Activated CD4-positive, alpha-beta T cell treated with anti-CD3 and anti-CD28 coated beads for 36 hours (primary cell): ENCODE measurements around the gene OAF. TPM values are rescaled to one million over a fixed set of nuclear protein-coding genes. Genes with fewer than 3 reads are reported as not detected.
A peak's percentile ranks its signal among the peaks of the same experiment; 100 is the strongest.
"Not testable (repeated sequence)": the region's sequence is repeated elsewhere in the genome, so short reads cannot be mapped to it uniquely, and the experiment has no call there.

Experiments
- ATAC-seq: fragments of 200-7000 bp; cut with Tn5 transposase; one replicate; pipeline ENCODE4 v1.10.0; 2021; ENCODE audit warnings: mild to moderate bottlenecking, moderate library complexity
- CTCF ChIA-PET: fragments of 350-600 bp; sonication (Branson Sonifier 250); formaldehyde crosslinking; loops from one replicate; lab custom pipeline; 2021; ENCODE audit warnings: antibody characterized with exemption; lab: Charles Lee
- POLR2A ChIA-PET: fragments of 350-600 bp; sonication (Branson Sonifier 250); formaldehyde crosslinking; loops from one replicate; lab custom pipeline; 2021; ENCODE audit warnings: antibody characterized with exemption, inconsistent platforms; lab: Charles Lee
- DNase-seq: peaks from one replicate; pipeline ENCODE4 v3.0.0-alpha.2; 2020
- H3K27ac Mint-ChIP-seq: one replicate; pipeline ENCODE4 v1.8.0; 2021; ENCODE audit warnings: mixed read lengths
- H3K27me3 Mint-ChIP-seq: one replicate; pipeline ENCODE4 v1.8.0; 2021; ENCODE audit warnings: mixed read lengths
- H3K36me3 Mint-ChIP-seq: one replicate; pipeline ENCODE4 v1.8.0; 2021; ENCODE audit warnings: low read depth, mixed read lengths
- H3K4me1 Mint-ChIP-seq: one replicate; pipeline ENCODE4 v1.8.0; 2021; ENCODE audit warnings: mixed read lengths
- H3K4me3 Mint-ChIP-seq: one replicate; pipeline ENCODE4 v1.8.0; 2021; ENCODE audit warnings: mild to moderate bottlenecking, moderate library complexity, mixed read lengths
- H3K9me3 Mint-ChIP-seq: one replicate; pipeline ENCODE4 v1.8.0; 2021; ENCODE audit warnings: low read depth, mixed read lengths
- intact Hi-C, 2 experiments: fragments of 100-400 bp; cut with DNase I in 1 of 2; cut with micrococcal nuclease in 1 of 2; formaldehyde crosslinking; loops; one replicate each; pipeline versions ENCODE4 v1.14.2 to v1.15.1; 2022 to 2024; cut with DNase I, micrococcal nuclease
- total RNA-seq, 2 experiments: library from RNA; stranded (reverse); gene quantifications; one replicate each; pipeline ENCODE4 v1.2.3, GENCODE V29; 2021

The OAF gene
- total RNA-seq, 2 experiments from 2014 or later = 1.4 to 1.6 TPM

DNA sequence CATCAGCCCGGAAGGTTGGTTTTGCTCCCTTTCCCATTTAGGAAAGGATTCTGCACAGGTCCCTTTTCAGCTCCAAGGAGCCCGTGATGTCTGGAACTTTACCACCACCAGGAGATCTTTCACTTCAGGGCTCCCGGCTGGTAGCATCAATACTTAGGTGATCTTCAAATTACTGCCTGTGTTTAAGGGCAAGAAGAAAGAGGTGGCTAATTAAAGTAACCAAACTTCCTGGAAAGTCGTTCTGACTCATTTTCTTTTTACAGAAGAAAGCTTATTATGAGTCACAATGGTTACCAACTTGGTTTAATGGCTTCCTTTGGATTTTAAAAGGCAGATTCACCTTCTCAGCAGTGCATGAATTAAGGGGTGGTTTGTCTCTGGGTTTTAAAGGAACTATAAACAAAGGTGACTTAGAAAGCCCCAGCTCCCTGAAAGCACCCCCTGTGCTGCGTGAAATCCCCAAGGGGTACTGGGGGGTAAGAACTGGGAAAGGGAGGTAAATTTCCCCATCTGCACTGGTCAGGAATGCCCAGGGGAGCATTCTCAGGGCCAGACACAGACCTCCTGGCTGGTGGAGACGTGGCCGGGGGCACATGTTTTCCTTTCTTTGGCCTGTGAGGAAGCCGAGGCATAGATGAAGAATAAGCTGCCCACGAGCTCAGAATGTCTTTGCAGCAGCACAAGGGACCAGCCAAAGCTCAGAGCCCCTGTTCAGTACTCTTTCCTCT lies 37.9 kb downstream of the OAF start:
- peaks cover 63% of the 10 kb centered on the region for H3K27me3 Mint-ChIP-seq
- H3K9me3 Mint-ChIP-seq = no peaks in the 10 kb centered on the region
- no peak overlapping the region for H3K4me3 Mint-ChIP-seq
- ATAC-seq (peak; percentile 88), DNase-seq (no peak)
- no peaks in the 10 kb centered on the region for H3K36me3 Mint-ChIP-seq
- intact Hi-C loops = loop anchor here in 1 of 2 experiments (1.0 to 10.0 kb wide), 3 partner anchors 38 to 586 kb away; no protein-coding TSS in a partner anchor
- H3K4me1 Mint-ChIP-seq = peaks cover 29% of the 10 kb centered on the region
- CTCF ChIA-PET = interaction anchor here (0.6 to 5.8 kb wide), 7 partner anchors 13 to 142 kb away, joined by 3 to 29 read pairs (median 4); no protein-coding TSS in a partner anchor
- H3K27ac Mint-ChIP-seq = peak overlapping the region; percentile 44
- POLR2A ChIA-PET = interaction anchor here (1.0 kb wide), 1 partner anchor 12 kb away, joined by 3 read pairs; no protein-coding TSS in a partner anchor

- Mint-ChIP-seq H3K27me3 (peaks cover 63% of the 10 kb centered on the region), H3K9me3 (no peaks in the 10 kb centered on the region), H3K36me3 (no peaks in the 10 kb centered on the region), H3K4me3 (no peak overlapping the region), H3K27ac (no peak overlapping the region), H3K4me1 (peaks cover 26% of the 10 kb centered on the region)
- ChIA-PET CTCF (interaction anchor here (0.9 to 5.8 kb wide), 5 partner anchors 13 to 85 kb away, joined by 4 to 29 read pairs (median 6); no protein-coding TSS in a partner anchor), POLR2A (interaction anchor here (1.0 kb wide), 1 partner anchor 13 kb away, joined by 3 read pairs; no protein-coding TSS in a partner anchor)
- no peak for DNase-seq
- intact Hi-C loops = loop anchor here in 1 of 2 experiments (10.0 kb wide), 1 partner anchor 585 kb away; no protein-coding TSS in a partner anchor
- no peak for ATAC-seq
These were observed 38.7 kb downstream of the OAF start for GRCh38 chr11:120249279-120250262.

DNA sequence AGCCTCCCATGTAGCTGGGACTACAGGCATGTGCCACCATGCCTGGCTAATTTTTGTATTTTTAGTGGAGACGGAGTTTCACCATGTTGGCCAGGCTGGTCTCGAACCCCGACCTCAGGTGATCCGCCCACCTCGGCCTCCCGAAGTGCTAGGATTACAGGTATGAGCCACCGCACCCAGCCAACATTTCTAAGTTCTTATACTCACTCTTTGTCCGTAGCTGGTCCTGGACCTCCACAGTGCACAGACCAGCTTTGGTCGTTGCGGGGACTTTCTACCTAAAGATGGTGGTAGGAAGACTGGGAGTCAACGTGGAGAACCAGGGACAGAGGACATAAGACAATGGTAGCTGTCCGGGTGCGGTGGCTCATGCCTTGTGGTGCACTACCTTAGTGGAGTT lies 42.5 kb downstream of the OAF start:
- H3K27me3 Mint-ChIP-seq = peaks cover 68% of the 10 kb centered on the region
- H3K4me3 Mint-ChIP-seq, H3K36me3 Mint-ChIP-seq, H3K27ac Mint-ChIP-seq, POLR2A ChIA-PET, intact Hi-C loops, DNase-seq, ATAC-seq, H3K9me3 Mint-ChIP-seq: not testable (repeated sequence)
- H3K4me1 Mint-ChIP-seq = peaks cover 13% of the 10 kb centered on the region
- CTCF ChIA-PET = interaction anchor here (0.7 kb wide), 1 partner anchor 26 kb away, joined by 3 read pairs; no protein-coding TSS in a partner anchor

GRCh38 chr11:120254788-120255518 lies 44.1 kb downstream of the OAF start:
- Mint-ChIP-seq H3K4me1 (peaks cover 1% of the 10 kb centered on the region), H3K4me3 (no peak overlapping the region), H3K27me3 (peaks cover 69% of the 10 kb centered on the region), H3K36me3 (no peaks in the 10 kb centered on the region), H3K9me3 (no peaks in the 10 kb centered on the region), H3K27ac (no peak overlapping the region)
- ChIA-PET CTCF (interaction anchor here (0.6 to 0.9 kb wide), 3 partner anchors 28 to 48 kb away, joined by 3 to 4 read pairs (median 3); no protein-coding TSS in a partner anchor), POLR2A (no interaction called here)
- no peak for ATAC-seq
- intact Hi-C loops = no loop called here
- no peak for DNase-seq

DNA sequence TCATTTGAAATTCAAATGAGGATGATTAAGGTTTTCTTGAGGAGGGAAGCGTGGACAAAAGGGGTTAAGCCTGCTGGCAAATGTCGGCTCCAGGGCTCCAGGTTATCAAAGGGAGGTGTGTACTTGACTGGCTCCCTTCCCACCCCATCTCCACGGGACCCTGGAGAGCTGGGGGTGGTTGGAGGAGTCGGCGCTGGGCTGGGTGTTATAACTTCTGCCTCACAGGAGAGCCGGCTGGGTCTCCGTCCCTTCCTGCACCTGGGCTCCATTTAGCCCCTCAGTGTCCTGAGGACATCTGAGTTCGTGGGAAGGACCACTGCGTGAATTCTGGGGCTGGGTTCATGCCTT lies 44.7 kb downstream of the OAF start:
- no peak for ATAC-seq
- no peak overlapping the region for H3K27ac Mint-ChIP-seq
- CTCF ChIA-PET = interaction anchor here (0.9 kb wide), 1 partner anchor 47 kb away, joined by 3 read pairs; no protein-coding TSS in a partner anchor
- DNase-seq = no peak
- intact Hi-C loops = no loop called here
- no peaks in the 10 kb centered on the region for H3K9me3 Mint-ChIP-seq
- H3K4me1 Mint-ChIP-seq = no peaks in the 10 kb centered on the region
- peaks cover 65% of the 10 kb centered on the region for H3K27me3 Mint-ChIP-seq
- no peak overlapping the region for H3K4me3 Mint-ChIP-seq
- H3K36me3 Mint-ChIP-seq = no peaks in the 10 kb centered on the region
- POLR2A ChIA-PET = no interaction called here

DNA sequence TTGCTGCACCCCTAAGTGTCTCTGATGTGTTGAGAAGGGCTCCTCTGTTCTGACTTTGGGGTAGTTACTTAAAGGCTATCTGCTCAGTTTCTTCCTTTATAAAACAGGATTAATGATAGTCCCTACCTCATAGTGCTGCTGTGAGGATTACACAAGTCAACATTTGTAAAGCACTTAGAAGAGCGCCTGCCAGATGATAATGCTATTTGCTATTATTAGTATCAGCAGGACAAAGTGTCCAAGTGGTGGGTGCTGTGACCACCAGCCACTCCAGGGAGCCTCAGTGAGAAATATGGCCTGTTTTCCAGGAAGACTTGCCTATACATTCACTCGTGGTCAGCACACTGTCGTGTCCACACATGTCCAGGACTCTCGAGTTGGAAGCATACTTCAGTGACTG lies 45.3 kb downstream of the OAF start:
- ChIA-PET POLR2A (no interaction called here), CTCF (interaction anchor here (0.9 kb wide), 1 partner anchor 46 kb away, joined by 3 read pairs; no protein-coding TSS in a partner anchor)
- no peaks in the 10 kb centered on the region for H3K9me3 Mint-ChIP-seq
- H3K4me1 Mint-ChIP-seq = no peaks in the 10 kb centered on the region
- ATAC-seq = no peak
- H3K27me3 Mint-ChIP-seq = peaks cover 68% of the 10 kb centered on the region
- no peak for DNase-seq
- H3K36me3 Mint-ChIP-seq = no peaks in the 10 kb centered on the region
- H3K4me3 Mint-ChIP-seq = no peak overlapping the region
- no peak overlapping the region for H3K27ac Mint-ChIP-seq
- intact Hi-C loops = no loop called here

DNA sequence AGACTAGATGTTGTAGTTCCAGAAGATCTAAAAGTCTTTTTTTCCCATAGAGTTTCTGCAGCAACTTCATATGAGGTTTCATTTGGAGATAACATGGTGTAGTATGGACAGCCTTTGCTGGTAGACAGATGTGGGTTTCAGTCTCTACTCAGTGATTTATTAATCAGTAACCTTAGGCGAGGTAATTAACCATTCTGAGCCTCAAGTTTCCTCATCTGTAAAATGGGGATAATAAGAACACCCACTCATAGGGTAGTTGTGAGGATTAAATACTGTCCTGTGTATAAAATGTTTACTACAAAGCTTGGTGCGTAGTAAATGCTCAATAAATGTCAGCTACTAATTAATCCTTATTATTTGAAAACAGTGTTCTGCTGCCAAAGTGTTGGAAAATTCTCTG lies 45.9 kb downstream of the OAF start:
- no peak for ATAC-seq
- no peaks in the 10 kb centered on the region for H3K9me3 Mint-ChIP-seq
- H3K27ac Mint-ChIP-seq = no peak overlapping the region
- H3K27me3 Mint-ChIP-seq = peaks cover 68% of the 10 kb centered on the region
- POLR2A ChIA-PET = no interaction called here
- no peaks in the 10 kb centered on the region for H3K36me3 Mint-ChIP-seq
- no peak for DNase-seq
- no peak overlapping the region for H3K4me3 Mint-ChIP-seq
- CTCF ChIA-PET = interaction anchor here (0.9 to 1.3 kb wide), 2 partner anchors 9 to 19 kb away, joined by 3 to 4 read pairs; no protein-coding TSS in a partner anchor
- intact Hi-C loops = no loop called here
- no peaks in the 10 kb centered on the region for H3K4me1 Mint-ChIP-seq

- H3K9me3 Mint-ChIP-seq = no peaks in the 10 kb centered on the region
- H3K4me1 Mint-ChIP-seq = no peaks in the 10 kb centered on the region
- no peak overlapping the region for H3K4me3 Mint-ChIP-seq
- H3K27ac Mint-ChIP-seq = no peak overlapping the region
- ChIA-PET CTCF (interaction anchor here (0.8 to 1.3 kb wide), 3 partner anchors 10 to 20 kb away, joined by 3 to 4 read pairs (median 4); no protein-coding TSS in a partner anchor), POLR2A (no interaction called here)
- intact Hi-C loops = no loop called here
- peaks cover 67% of the 10 kb centered on the region for H3K27me3 Mint-ChIP-seq
- ATAC-seq (no peak), DNase-seq (no peak)
- no peaks in the 10 kb centered on the region for H3K36me3 Mint-ChIP-seq
These were observed 46.5 kb downstream of the OAF start for GRCh38 chr11:120257346-120257745.

- intact Hi-C loops = no loop called here
- Mint-ChIP-seq H3K4me3 (no peak overlapping the region), H3K27ac (no peak overlapping the region), H3K9me3 (no peaks in the 10 kb centered on the region), H3K27me3 (peaks cover 67% of the 10 kb centered on the region), H3K36me3 (no peaks in the 10 kb centered on the region), H3K4me1 (no peaks in the 10 kb centered on the region)
- DNase-seq (no peak), ATAC-seq (no peak)
- ChIA-PET POLR2A (interaction anchor here (0.5 kb wide), 1 partner anchor 82 kb away, joined by 4 read pairs; no protein-coding TSS in a partner anchor), CTCF (interaction anchor here (1.0 kb wide), 1 partner anchor 44 kb away, joined by 3 read pairs; no protein-coding TSS in a partner anchor)
These were observed 47.8 kb downstream of the OAF start for GRCh38 chr11:120258661-120259060.

GRCh38 chr11:120259241-120259640 lies 48.4 kb downstream of the OAF start:
- DNase-seq (no peak), ATAC-seq (no peak)
- Mint-ChIP-seq H3K36me3 (no peaks in the 10 kb centered on the region), H3K4me1 (no peaks in the 10 kb centered on the region), H3K9me3 (no peaks in the 10 kb centered on the region), H3K27ac (no peak overlapping the region), H3K27me3 (peaks cover 64% of the 10 kb centered on the region), H3K4me3 (no peak overlapping the region)
- POLR2A ChIA-PET = interaction anchor here (0.5 kb wide), 1 partner anchor 81 kb away, joined by 4 read pairs; no protein-coding TSS in a partner anchor
- intact Hi-C loops = no loop called here
- CTCF ChIA-PET = interaction anchor here (1.0 kb wide), 1 partner anchor 44 kb away, joined by 3 read pairs; no protein-coding TSS in a partner anchor
